ENCODE measurements around the gene PNPLA3. TPM values are rescaled to one million over a fixed set of nuclear protein-coding genes. Genes with fewer than 3 reads are reported as not detected.

Gene PNPLA3
- polyA plus RNA-seq, 1 donor: 1.3 TPM

GRCh38 chr22:43883012-43883661 is 40.5 kb upstream of the PNPLA3 start:
- Histone ChIP-seq H3K4me3 (ENCODE audit: low read length) (no peak overlapping the region), H3K27me3 (ENCODE audit: control insufficient read depth, insufficient read depth, low read length) (peaks cover 6% of the 10 kb centered on the region), H3K9me3 (ENCODE audit: control insufficient read depth, low read depth, low read length) (no peaks in the 10 kb centered on the region), H3K4me1 (ENCODE audit: control insufficient read depth, insufficient read depth, low read length) (no peaks in the 10 kb centered on the region), H3K36me3 (ENCODE audit: control insufficient read depth, insufficient read depth, low read length) (no peaks in the 10 kb centered on the region), H3K27ac (ENCODE audit: low read length) (no peak overlapping the region)
- no CpG with 5 or more reads among the region's 14 CpGs for WGBS (ENCODE audit: insufficient coverage, low lambda C conversion rate)
- DNase-seq: peak in 1 of 2 donors; percentile 37

DNA sequence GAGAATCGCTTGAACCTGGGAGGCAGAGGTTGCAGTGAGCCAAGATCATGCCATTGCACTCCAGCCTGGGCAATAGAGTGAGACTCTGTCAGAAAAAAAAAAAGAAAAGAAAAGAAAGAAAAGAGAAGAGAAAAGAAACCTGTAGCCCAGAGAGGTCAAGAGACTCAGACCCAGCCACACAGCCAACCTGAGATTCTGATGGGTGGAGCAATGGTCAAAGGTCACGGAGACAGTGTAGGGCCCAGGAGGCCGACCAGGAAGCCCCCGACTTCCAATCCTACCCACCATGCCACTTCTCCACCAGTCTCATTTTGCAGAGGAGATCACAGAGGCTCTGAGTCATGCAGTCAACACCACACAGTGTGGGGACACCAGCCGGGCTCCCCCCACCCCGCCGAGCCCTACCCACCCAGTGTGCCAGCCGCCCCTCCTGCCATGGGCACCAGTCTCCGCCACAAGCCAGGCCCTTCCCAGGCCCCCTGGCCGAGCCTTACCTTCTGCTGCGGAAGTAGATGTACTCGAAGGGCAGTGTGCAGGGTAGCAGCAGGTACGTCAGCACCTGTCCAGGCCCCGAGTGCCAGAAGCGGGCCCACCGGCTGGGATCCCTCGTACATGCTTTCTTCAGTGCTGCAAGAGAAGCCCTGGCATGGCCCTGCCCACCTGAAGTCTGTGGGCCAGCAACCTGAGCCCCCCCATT is 39.7 kb upstream of the PNPLA3 start:
- DNase-seq: no peak
- no CpG with 5 or more reads among the region's 17 CpGs for WGBS (ENCODE audit: insufficient coverage, low lambda C conversion rate)
- Histone ChIP-seq H3K4me3 (ENCODE audit: low read length) (no peak overlapping the region), H3K27me3 (ENCODE audit: control insufficient read depth, insufficient read depth, low read length) (peaks cover 8% of the 10 kb centered on the region), H3K36me3 (ENCODE audit: control insufficient read depth, insufficient read depth, low read length) (no peaks in the 10 kb centered on the region), H3K27ac (ENCODE audit: low read length) (no peak overlapping the region), H3K4me1 (ENCODE audit: control insufficient read depth, insufficient read depth, low read length) (no peaks in the 10 kb centered on the region), H3K9me3 (ENCODE audit: control insufficient read depth, low read depth, low read length) (no peaks in the 10 kb centered on the region)

DNA sequence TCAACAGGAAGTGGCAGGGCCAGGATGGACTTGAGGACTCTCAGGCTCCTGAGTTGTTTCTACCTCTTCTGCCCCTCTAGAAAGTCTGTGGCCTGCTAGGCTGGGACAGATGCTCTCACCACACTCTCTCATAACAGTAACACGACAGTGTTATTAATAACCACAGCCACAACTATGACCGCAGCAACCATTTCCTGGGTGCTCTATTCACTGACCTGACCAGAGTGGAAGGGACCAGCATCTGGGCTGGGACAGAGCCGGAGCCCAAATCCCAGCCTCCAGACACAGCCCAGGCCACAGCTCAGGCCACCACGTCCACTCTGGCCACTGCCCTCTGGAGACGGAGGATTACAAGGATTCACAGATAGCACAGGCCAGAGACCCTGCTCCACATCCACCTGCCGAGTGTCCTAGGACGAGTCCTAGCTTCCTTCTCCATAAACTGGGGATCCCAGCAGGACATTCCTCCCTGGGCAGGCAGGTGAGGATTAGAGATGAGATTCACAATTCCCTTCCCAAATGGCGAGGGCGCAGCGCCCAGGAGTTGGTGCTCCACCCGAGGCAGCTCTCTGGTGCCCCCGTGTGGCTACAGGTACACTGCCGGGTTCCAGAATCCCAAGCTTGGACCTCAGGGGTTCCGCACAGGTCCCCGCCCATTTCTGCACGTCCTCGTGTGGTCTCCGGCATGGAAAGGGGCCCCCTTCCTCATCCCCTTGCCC is 38.8 kb upstream of the PNPLA3 start:
- Histone ChIP-seq H3K4me1 (ENCODE audit: control insufficient read depth, insufficient read depth, low read length) (no peaks in the 10 kb centered on the region), H3K27ac (ENCODE audit: low read length) (no peak overlapping the region), H3K4me3 (ENCODE audit: low read length) (no peak overlapping the region), H3K27me3 (ENCODE audit: control insufficient read depth, insufficient read depth, low read length) (peaks cover 16% of the 10 kb centered on the region), H3K9me3 (ENCODE audit: control insufficient read depth, low read depth, low read length) (no peaks in the 10 kb centered on the region), H3K36me3 (ENCODE audit: control insufficient read depth, insufficient read depth, low read length) (no peaks in the 10 kb centered on the region)
- no peak for DNase-seq
- no CpG with 5 or more reads among the region's 18 CpGs for WGBS (ENCODE audit: insufficient coverage, low lambda C conversion rate)

DNA sequence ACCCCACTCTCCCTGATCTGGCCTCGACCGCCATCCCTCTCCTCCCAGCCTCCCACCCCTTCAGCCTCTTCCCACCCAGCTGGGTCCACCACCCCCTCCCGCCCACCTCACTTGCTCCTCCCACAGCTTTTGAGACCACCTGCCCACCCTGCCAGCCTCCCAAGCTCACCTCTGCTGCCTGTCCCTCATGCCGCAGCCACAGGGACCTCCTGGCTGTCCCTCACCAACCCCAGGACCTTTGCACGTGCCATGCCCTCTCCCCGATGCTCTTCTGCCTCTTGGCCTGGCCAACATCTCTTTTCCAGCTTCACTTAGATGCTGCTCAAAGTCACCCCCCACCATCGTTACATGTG is 38.3 kb upstream of the PNPLA3 start:
- no peak for DNase-seq
- Histone ChIP-seq H3K27me3 (ENCODE audit: control insufficient read depth, insufficient read depth, low read length) (peaks cover 22% of the 10 kb centered on the region), H3K4me3 (ENCODE audit: low read length) (no peak overlapping the region), H3K36me3 (ENCODE audit: control insufficient read depth, insufficient read depth, low read length) (no peaks in the 10 kb centered on the region), H3K4me1 (ENCODE audit: control insufficient read depth, insufficient read depth, low read length) (no peaks in the 10 kb centered on the region), H3K27ac (ENCODE audit: low read length) (no peak overlapping the region), H3K9me3 (ENCODE audit: control insufficient read depth, low read depth, low read length) (no peaks in the 10 kb centered on the region)
- WGBS (ENCODE audit: insufficient coverage, low lambda C conversion rate): no CpG with 5 or more reads among the region's 7 CpGs

DNA sequence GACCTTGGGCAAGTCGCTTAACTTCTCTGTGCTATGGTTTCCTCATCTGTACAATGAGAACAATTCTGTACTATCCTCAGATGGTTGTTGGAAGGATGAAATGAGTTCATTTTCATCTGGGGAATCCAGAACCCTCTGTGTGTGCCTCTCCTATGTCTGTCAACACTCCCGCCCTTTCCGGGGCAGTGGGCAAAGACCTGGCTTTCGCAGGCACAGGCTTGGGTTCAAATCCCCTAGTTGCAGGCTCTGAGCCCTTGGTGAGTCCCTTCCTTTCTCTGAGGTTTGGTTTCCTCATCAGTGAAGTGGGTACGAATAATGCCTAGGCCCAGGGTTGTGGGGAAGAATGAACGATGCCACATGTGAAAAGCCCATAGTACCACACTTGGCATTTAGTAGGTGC is 37.8 kb upstream of the PNPLA3 start:
- H3K4me1 ChIP-seq (ENCODE audit: control insufficient read depth, insufficient read depth, low read length): no peaks in the 10 kb centered on the region
- H3K27ac ChIP-seq (ENCODE audit: low read length): no peak overlapping the region
- WGBS (ENCODE audit: insufficient coverage, low lambda C conversion rate): no CpG with 5 or more reads among the region's 6 CpGs
- H3K9me3 ChIP-seq (ENCODE audit: control insufficient read depth, low read depth, low read length): no peaks in the 10 kb centered on the region
- DNase-seq: no peak
- H3K4me3 ChIP-seq (ENCODE audit: low read length): no peak overlapping the region
- H3K36me3 ChIP-seq (ENCODE audit: control insufficient read depth, insufficient read depth, low read length): no peaks in the 10 kb centered on the region
- peaks cover 27% of the 10 kb centered on the region for H3K27me3 ChIP-seq (ENCODE audit: control insufficient read depth, insufficient read depth, low read length)

DNA sequence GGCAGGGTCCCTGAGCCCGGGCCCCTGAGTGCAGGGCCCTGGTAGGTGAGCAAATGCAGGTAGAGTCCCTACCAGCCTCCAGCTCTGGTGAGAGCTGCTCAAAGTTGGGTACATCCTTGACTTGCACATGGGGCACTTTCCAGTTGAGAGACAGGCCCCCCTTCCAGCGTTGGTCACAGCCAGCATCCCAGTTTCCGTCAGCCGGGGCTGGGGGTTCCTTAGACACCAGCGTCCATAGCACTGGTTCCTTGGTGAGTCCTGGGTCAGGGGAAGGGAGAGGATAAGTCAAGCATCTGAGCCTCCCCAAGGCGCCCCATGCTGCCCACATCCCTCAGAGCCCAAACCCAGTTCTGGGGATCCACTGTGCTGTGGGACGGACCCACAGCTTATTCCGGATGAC is 37.4 kb upstream of the PNPLA3 start:
- DNase-seq: no peak
- H3K27me3 ChIP-seq (ENCODE audit: control insufficient read depth, insufficient read depth, low read length): peaks cover 31% of the 10 kb centered on the region
- no peak overlapping the region for H3K4me3 ChIP-seq (ENCODE audit: low read length)
- no peaks in the 10 kb centered on the region for H3K36me3 ChIP-seq (ENCODE audit: control insufficient read depth, insufficient read depth, low read length)
- no peak overlapping the region for H3K27ac ChIP-seq (ENCODE audit: low read length)
- H3K9me3 ChIP-seq (ENCODE audit: control insufficient read depth, low read depth, low read length): no peaks in the 10 kb centered on the region
- H3K4me1 ChIP-seq (ENCODE audit: control insufficient read depth, insufficient read depth, low read length): no peaks in the 10 kb centered on the region
- WGBS (ENCODE audit: insufficient coverage, low lambda C conversion rate): no CpG with 5 or more reads among the region's 8 CpGs

DNA sequence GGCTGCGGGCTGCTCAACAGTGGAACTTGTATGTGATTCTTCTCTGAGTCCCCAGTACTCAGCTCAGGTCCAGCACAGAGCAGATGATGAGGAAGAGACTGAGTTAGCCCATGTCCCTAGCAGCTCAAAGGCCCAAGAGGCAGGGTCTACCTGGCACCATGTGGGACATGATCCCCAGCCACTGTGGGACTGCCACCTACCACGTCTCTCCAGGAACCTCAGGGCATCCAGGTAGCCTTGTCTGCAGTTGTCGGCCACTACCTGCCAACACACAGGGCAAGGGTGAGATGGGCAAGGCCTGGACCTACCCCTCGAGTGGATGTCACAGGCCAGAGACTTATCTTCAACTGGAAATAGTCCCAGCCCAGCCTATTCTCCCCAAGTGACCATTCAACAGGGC is 36.2 kb upstream of the PNPLA3 start:
- no CpG with 5 or more reads among the region's 4 CpGs for WGBS (ENCODE audit: insufficient coverage, low lambda C conversion rate)
- no peaks in the 10 kb centered on the region for H3K9me3 ChIP-seq (ENCODE audit: control insufficient read depth, low read depth, low read length)
- no peaks in the 10 kb centered on the region for H3K4me1 ChIP-seq (ENCODE audit: control insufficient read depth, insufficient read depth, low read length)
- DNase-seq: no peak
- no peaks in the 10 kb centered on the region for H3K36me3 ChIP-seq (ENCODE audit: control insufficient read depth, insufficient read depth, low read length)
- peaks cover 43% of the 10 kb centered on the region for H3K27me3 ChIP-seq (ENCODE audit: control insufficient read depth, insufficient read depth, low read length)
- H3K4me3 ChIP-seq (ENCODE audit: low read length): no peak overlapping the region
- H3K27ac ChIP-seq (ENCODE audit: low read length): no peak overlapping the region

DNA sequence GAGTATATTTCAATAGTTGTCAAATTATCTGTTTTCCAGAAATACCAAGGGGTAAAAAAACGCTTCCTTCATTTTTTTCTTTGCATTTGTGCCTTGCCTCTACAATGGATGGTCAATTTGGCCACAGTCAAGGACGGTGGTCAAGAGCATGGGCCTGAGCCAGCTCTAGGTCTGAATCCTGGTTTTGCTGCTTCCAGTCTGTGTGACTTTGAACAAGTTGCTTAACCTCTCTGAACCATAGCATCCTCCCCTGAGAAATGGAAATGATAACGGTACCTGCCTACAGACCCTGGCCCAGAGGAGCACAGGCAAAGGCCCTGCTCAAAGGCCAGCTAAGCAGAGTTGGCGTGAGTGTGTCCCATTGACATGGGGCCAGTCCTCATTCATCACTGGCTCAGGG is 34.9 kb upstream of the PNPLA3 start:
- H3K27me3 ChIP-seq (ENCODE audit: control insufficient read depth, insufficient read depth, low read length): peaks cover 53% of the 10 kb centered on the region
- no peak overlapping the region for H3K4me3 ChIP-seq (ENCODE audit: low read length)
- no CpG with 5 or more reads among the region's 4 CpGs for WGBS (ENCODE audit: insufficient coverage, low lambda C conversion rate)
- no peaks in the 10 kb centered on the region for H3K4me1 ChIP-seq (ENCODE audit: control insufficient read depth, insufficient read depth, low read length)
- DNase-seq: no peak
- no peaks in the 10 kb centered on the region for H3K9me3 ChIP-seq (ENCODE audit: control insufficient read depth, low read depth, low read length)
- no peak overlapping the region for H3K27ac ChIP-seq (ENCODE audit: low read length)
- H3K36me3 ChIP-seq (ENCODE audit: control insufficient read depth, insufficient read depth, low read length): no peaks in the 10 kb centered on the region

DNA sequence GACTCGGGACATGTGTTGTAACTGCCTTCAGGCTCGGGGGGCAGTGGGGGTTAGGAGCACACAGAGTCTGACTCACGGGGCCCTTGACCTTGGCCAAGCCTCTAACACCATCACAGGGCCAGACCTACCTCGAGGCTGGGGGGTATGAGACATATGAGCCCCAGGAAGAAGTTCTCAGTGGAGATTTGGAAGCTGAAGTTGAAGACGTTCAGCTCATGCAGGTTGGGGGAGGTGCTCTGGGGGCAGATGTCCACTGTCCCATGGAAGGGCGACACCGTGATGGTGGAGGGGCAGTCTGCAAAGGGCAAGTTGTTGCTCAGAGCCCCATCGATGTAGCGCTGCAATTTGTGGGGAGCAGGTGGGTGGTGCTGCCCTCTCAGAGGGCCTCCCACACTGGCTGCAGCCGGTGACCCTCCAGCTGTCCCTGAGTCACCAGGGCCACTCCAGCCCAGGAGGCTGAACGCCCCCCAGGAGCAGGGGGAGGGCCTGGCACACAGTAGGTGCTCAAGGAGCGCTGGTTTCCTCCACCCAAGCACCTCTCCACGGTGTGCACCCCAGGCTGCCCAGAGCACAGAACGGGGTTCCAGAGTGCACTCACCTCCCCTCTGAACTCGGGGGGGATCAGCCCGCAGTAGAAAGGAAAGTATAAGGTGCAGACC is 34.3 kb upstream of the PNPLA3 start:
- Histone ChIP-seq H3K27ac (ENCODE audit: low read length) (no peak overlapping the region), H3K9me3 (ENCODE audit: control insufficient read depth, low read depth, low read length) (no peaks in the 10 kb centered on the region), H3K4me3 (ENCODE audit: low read length) (no peak overlapping the region), H3K36me3 (ENCODE audit: control insufficient read depth, insufficient read depth, low read length) (no peaks in the 10 kb centered on the region), H3K4me1 (ENCODE audit: control insufficient read depth, insufficient read depth, low read length) (no peaks in the 10 kb centered on the region), H3K27me3 (ENCODE audit: control insufficient read depth, insufficient read depth, low read length) (peaks cover 53% of the 10 kb centered on the region)
- no peak for DNase-seq
- WGBS (ENCODE audit: insufficient coverage, low lambda C conversion rate): no CpG with 5 or more reads among the region's 16 CpGs

GRCh38 chr22:43889860-43890253 is 33.7 kb upstream of the PNPLA3 start:
- no peak overlapping the region for H3K27ac ChIP-seq (ENCODE audit: low read length)
- H3K4me1 ChIP-seq (ENCODE audit: control insufficient read depth, insufficient read depth, low read length): no peaks in the 10 kb centered on the region
- H3K9me3 ChIP-seq (ENCODE audit: control insufficient read depth, low read depth, low read length): no peaks in the 10 kb centered on the region
- H3K4me3 ChIP-seq (ENCODE audit: low read length): no peak overlapping the region
- no peak for DNase-seq
- no peaks in the 10 kb centered on the region for H3K36me3 ChIP-seq (ENCODE audit: control insufficient read depth, insufficient read depth, low read length)
- peaks cover 53% of the 10 kb centered on the region for H3K27me3 ChIP-seq (ENCODE audit: control insufficient read depth, insufficient read depth, low read length)
- WGBS (ENCODE audit: insufficient coverage, low lambda C conversion rate): no CpG with 5 or more reads among the region's 4 CpGs

Data from large intestine (tissue), 3 donors.